ENCODE results near the gene APBA1. TPM values are rescaled to one million over a fixed set of nuclear protein-coding genes. Genes with fewer than 3 reads are reported as not detected.

The APBA1 gene
- total and polyA plus RNA-seq, 2 of the 8 experiments (the other 6 are each of a cell fraction or from before 2014, with no cell fraction given) = 0.36 to 0.60 TPM

- Histone ChIP-seq H3K4me3 (ENCODE audit: extremely low read depth in 1 of 4, insufficient read depth in 2 of 4, low read depth in 3 of 4, low read length in 4 of 4) (no peak overlapping the region), H4K91ac (replicated peaks; ENCODE audit: insufficient read length, low read length) (no peak overlapping the region), H3K4ac (replicated peaks; ENCODE audit: insufficient read length, low read depth, low read length) (no peak overlapping the region), H4K8ac (ENCODE audit: extremely low read depth, insufficient read depth, low read length) (no peak overlapping the region), H3K4me1 (replicated peaks in 1 of 4; ENCODE audit: control insufficient read depth in 3 of 4, insufficient read depth in 4 of 4, low read length in 3 of 4) (no peaks in the 10 kb centered on the region; a peak in 1 of 7 replicates), H3K27ac (ENCODE audit: low read depth, low read length) (no peak overlapping the region), H3K9ac (replicated peaks in 1 of 4; ENCODE audit: extremely low read depth in 1 of 4, low read depth in 3 of 4, low read length in 3 of 4) (no peak overlapping the region), H3K9me3 (ENCODE audit: insufficient read depth in 2 of 2, low read depth in 1 of 2, low read length in 1 of 2) (no peaks in the 10 kb centered on the region), H3K79me1 (ENCODE audit: low read depth, low read length) (no peaks in the 10 kb centered on the region), H2BK120ac (replicated peaks; ENCODE audit: low read depth, low read length) (no peak overlapping the region), H2BK12ac (ENCODE audit: low read depth, low read length) (no peak overlapping the region), H3K36me3 (ENCODE audit: control insufficient read depth in 2 of 4, insufficient read depth in 4 of 4, low read length in 3 of 4) (no peaks in the 10 kb centered on the region), H3K56ac (replicated peaks; ENCODE audit: insufficient read length, low read depth, low read length) (no peak overlapping the region), H3K18ac (ENCODE audit: extremely low read depth, low read length) (no peak overlapping the region), H4K5ac (ENCODE audit: insufficient read length, low read depth, low read length) (no peak overlapping the region), H2BK20ac (ENCODE audit: low read length) (no peak overlapping the region), H3K23me2 (ENCODE audit: low read depth, low read length) (no peaks in the 10 kb centered on the region), H4K20me1 (replicated peaks in 1 of 2; ENCODE audit: control insufficient read depth in 1 of 2, insufficient read depth in 2 of 2, low read length in 2 of 2) (no peaks in the 10 kb centered on the region), H2BK15ac (ENCODE audit: low read length) (no peak overlapping the region), H2AK5ac (ENCODE audit: low read depth, low read length) (no peak overlapping the region), H3K14ac (ENCODE audit: insufficient read length) (no peak overlapping the region), H3K27me3 (replicated peaks in 1 of 4; ENCODE audit: control insufficient read depth in 3 of 4, extremely low read depth in 1 of 4, insufficient read depth in 3 of 4, low read length in 3 of 4) (no peaks in the 10 kb centered on the region), H2AFZ (ENCODE audit: low read length) (no peak overlapping the region), H3K79me2 (ENCODE audit: control insufficient read depth in 1 of 2, insufficient read depth in 2 of 2, low read length in 2 of 2) (no peaks in the 10 kb centered on the region), H2BK5ac (ENCODE audit: low read depth, low read length) (no peak overlapping the region), H3K23ac (ENCODE audit: insufficient read length) (no peak overlapping the region), H3K4me2 (ENCODE audit: insufficient read depth in 1 of 2, low read depth in 2 of 2, low read length in 2 of 2) (no peak overlapping the region)
- DNase-seq (ENCODE audit: low read depth in 1 of 2, low spot score in 2 of 2) (no peak), FAIRE-seq (peak; percentile 7)
- CTCF ChIA-PET (ENCODE audit: partially characterized antibody) = no interaction called here
- POLR2A ChIA-PET (ENCODE audit: partially characterized antibody) = no interaction called here
- 92% methylated on average over 3 of the region's 3 CpGs; no CpG with 5 or more reads in 1 of the 2 experiments for WGBS, 2 experiments (ENCODE audit: extremely low coverage in 1 of 2, insufficient coverage in 1 of 2, insufficient read length in 1 of 2, insufficient replicate concordance in 2 of 2, low coverage in 1 of 2, low lambda C conversion rate in 2 of 2, missing lambda C conversion rate in 1 of 2)
- no peak for TF ChIP-seq ATF2 (IDR thresholded peaks at IDR 0.05; ENCODE audit: low read length)
Measured at GRCh38 chr9:69593301-69593700, 78.9 kb downstream of the APBA1 start.

Measured in H1 (cell line).